ENCODE data around the gene ZNF660.

Gene ZNF660

GRCh38 chr3:44642337-44642736, 57.6 kb downstream of the ZNF660 start:
- DNase-seq: no peak

GRCh38 chr3:44643024-44643423, 58.3 kb downstream of the ZNF660 start:
- DNase-seq: no peak

- DNase-seq: no peak
These were observed 63.0 kb downstream of the ZNF660 start for GRCh38 chr3:44647771-44648170.

- peak; percentile 84 for DNase-seq
These were observed 63.9 kb downstream of the ZNF660 start, which contains the start of gene ZNF35 for GRCh38 chr3:44648564-44649229. ZNF35 (plus strand) TSS chr3:44648732; CDS start chr3:44651068, 2,336 bp downstream.

Data from DMS53 (cell line).